Gastrocnemius medialis (tissue), 4 donors: ENCODE results near the gene TXNIP.

Source experiments
- POLR2A ChIP-seq, 2 donors: fragments of 450-650 bp; IDR thresholded peaks; one replicate each; pipeline ENCODE4 v1.6.1; 2017; ENCODE audit warnings: antibody characterized with exemption in 2 of 2, mild to moderate bottlenecking in 2 of 2, moderate library complexity in 2 of 2
- TF ChIP-seq, protein P1 (sequence below), 5 experiments: fragments of 450-650 bp in 3 of 5; fragments of 200-600 bp in 2 of 5; sonication (generic) in 2 of 5; IDR thresholded peaks in 4 of 5; conservative IDR thresholded peaks in 1 of 5; 1 replicate in 4 of 5; 2 replicates in 1 of 5; pipeline ENCODE4 v1.5.1; 2016 to 2019; ENCODE audit warnings: antibody characterized with exemption in 5 of 5, mild to moderate bottlenecking in 3 of 5, moderate library complexity in 3 of 5

DNA sequence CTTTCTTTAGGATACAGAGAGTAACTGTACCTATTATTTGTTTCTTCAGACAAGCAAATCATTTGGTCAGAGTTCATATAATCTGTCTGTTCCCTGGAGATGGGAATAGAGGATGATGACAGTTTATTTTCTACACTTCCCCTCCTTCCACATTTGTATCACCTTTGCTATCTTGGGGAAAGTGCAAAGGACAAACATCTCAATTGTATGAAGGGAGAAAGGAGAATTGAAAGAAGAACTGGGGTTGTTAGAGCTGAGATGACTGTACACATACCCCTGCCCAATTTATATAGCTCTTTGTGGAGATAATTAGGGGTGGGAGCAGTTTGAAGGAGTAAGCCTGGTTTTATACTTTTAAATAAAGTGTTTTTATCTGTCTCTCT, 17.9 kb downstream of the TXNIP start:
- TF ChIP-seq, protein P1, sequence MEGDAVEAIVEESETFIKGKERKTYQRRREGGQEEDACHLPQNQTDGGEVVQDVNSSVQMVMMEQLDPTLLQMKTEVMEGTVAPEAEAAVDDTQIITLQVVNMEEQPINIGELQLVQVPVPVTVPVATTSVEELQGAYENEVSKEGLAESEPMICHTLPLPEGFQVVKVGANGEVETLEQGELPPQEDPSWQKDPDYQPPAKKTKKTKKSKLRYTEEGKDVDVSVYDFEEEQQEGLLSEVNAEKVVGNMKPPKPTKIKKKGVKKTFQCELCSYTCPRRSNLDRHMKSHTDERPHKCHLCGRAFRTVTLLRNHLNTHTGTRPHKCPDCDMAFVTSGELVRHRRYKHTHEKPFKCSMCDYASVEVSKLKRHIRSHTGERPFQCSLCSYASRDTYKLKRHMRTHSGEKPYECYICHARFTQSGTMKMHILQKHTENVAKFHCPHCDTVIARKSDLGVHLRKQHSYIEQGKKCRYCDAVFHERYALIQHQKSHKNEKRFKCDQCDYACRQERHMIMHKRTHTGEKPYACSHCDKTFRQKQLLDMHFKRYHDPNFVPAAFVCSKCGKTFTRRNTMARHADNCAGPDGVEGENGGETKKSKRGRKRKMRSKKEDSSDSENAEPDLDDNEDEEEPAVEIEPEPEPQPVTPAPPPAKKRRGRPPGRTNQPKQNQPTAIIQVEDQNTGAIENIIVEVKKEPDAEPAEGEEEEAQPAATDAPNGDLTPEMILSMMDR (IDR thresholded peaks at IDR 0.05 in 4 of 5, conservative IDR thresholded peaks at IDR 0.05 in 1 of 5): no peak
- TF ChIP-seq POLR2A (IDR thresholded peaks at IDR 0.05): no peak
